ENCODE measurements around the gene SNN.

- TF ChIP-seq POLR2A (IDR thresholded peaks at IDR 0.05) (no peak), CTCF (IDR thresholded peaks at IDR 0.05 in 4 of 5, conservative IDR thresholded peaks at IDR 0.05 in 1 of 5) (no peak)
These were observed 32.2 kb downstream of the SNN start for GRCh38 chr16:11700264-11701029.
